Keratinocyte (primary cell): Measurements from ENCODE around the gene CIRBP. TPM values are rescaled to one million over a fixed set of nuclear protein-coding genes. Genes with fewer than 3 reads are reported as not detected.

ENCODE experiments used
- DNase-seq: peaks from one replicate; pipeline ENCODE4 v3.0.0-alpha.2; 2011; ENCODE audit warnings: low read depth, missing footprints, low spot score
- FAIRE-seq: peaks from 2 replicates; lab custom pipeline; 2011; peaks lifted over from hg19 to GRCh38; lab: Jason Lieb, UNC
- H2AFZ ChIP-seq: 2 replicates; pipeline ENCODE4 v1.6.0; 2012; ENCODE audit warnings: low read length, control low read depth, inconsistent platforms; ENCODE audit not compliant: control insufficient read depth
- H3K27ac ChIP-seq: 2 replicates; pipeline ENCODE4 v1.5.1; 2011; ENCODE audit warnings: low read length; ENCODE audit not compliant: control insufficient read depth, insufficient read depth
- H3K27me3 ChIP-seq: 3 replicates; pipeline ENCODE4 v1.6.0; 2011; ENCODE audit warnings: low read length; ENCODE audit not compliant: control insufficient read depth, insufficient read depth; ENCODE audit errors: extremely low read depth
- H3K36me3 ChIP-seq, 2 experiments: 2 replicates in 1 of 2; 3 replicates in 1 of 2; pipeline ENCODE4 v1.5.1; 2011; ENCODE audit warnings: low read length in 2 of 2, mild to moderate bottlenecking in 1 of 2; ENCODE audit not compliant: control insufficient read depth in 2 of 2, insufficient read depth in 2 of 2; ENCODE audit errors: extremely low read depth in 1 of 2
- H3K4me1 ChIP-seq: 3 replicates; pipeline ENCODE4 v1.5.1; 2011; ENCODE audit warnings: low read length; ENCODE audit not compliant: control insufficient read depth, insufficient read depth; ENCODE audit errors: extremely low read depth
- H3K4me2 ChIP-seq: 3 replicates; pipeline ENCODE4 v1.6.0; 2011; ENCODE audit warnings: low read depth, low read length; ENCODE audit not compliant: control insufficient read depth, insufficient read depth; ENCODE audit errors: extremely low read depth
- H3K4me3 ChIP-seq, 3 experiments: fragments of 200-600 bp in 1 of 3; sonication (generic) in 1 of 3; 2 replicates in 2 of 3; 3 replicates in 1 of 3; pipeline ENCODE4 v1.5.1; 2011 to 2016; ENCODE audit warnings: low read length in 3 of 3, mild to moderate bottlenecking in 3 of 3, control low read depth in 2 of 3, inconsistent platforms in 1 of 3, low read depth in 1 of 3, mixed read lengths in 1 of 3, mixed run types in 1 of 3, moderate library complexity in 1 of 3; ENCODE audit not compliant: control insufficient read depth in 2 of 3, insufficient read depth in 2 of 3; ENCODE audit errors: extremely low read depth in 1 of 3
- H3K79me2 ChIP-seq: 2 replicates; pipeline ENCODE4 v1.6.0; 2012; ENCODE audit warnings: low read length; ENCODE audit not compliant: control insufficient read depth, insufficient read depth
- H3K9ac ChIP-seq: 3 replicates; pipeline ENCODE4 v1.6.0; 2011; ENCODE audit warnings: low read length; ENCODE audit not compliant: control insufficient read depth, insufficient read depth; ENCODE audit errors: extremely low read depth
- H3K9me1 ChIP-seq: 3 replicates; pipeline ENCODE4 v1.6.0; 2011; ENCODE audit warnings: low read length; ENCODE audit not compliant: control insufficient read depth, insufficient read depth; ENCODE audit errors: extremely low read depth
- H3K9me3 ChIP-seq: 2 replicates; pipeline ENCODE4 v1.5.1; 2012; ENCODE audit warnings: low read depth, low read length; ENCODE audit not compliant: control insufficient read depth
- H4K20me1 ChIP-seq: 3 replicates; pipeline ENCODE4 v1.6.0; 2011; ENCODE audit warnings: low read length; ENCODE audit not compliant: control insufficient read depth, insufficient read depth; ENCODE audit errors: extremely low read depth
- EZH2 ChIP-seq: IDR thresholded peaks from one replicate; pipeline ENCODE4 v1.6.1; 2012; ENCODE audit warnings: inconsistent platforms, mild to moderate bottlenecking, low read length, moderate library complexity
- dilution Hi-C: fragments of 300-500 bp; cut with MboI; formaldehyde crosslinking; loops from one replicate; pipeline ENCODE4 v1.7.0; 2020; ENCODE audit warnings: low sequenced_read_pairs; ENCODE audit not compliant: extremely low pct_ligation_motif_present
- polyA plus RNA-seq, 5 experiments: library from polyadenylated mRNA; depleted of rRNA in 3 of 5; stranded (reverse) in 3 of 5; stranded (forward) in 1 of 5; unstranded in 1 of 5; fragments of >200 nt; gene quantifications; 1 replicate in 1 of 5; 2 replicates in 3 of 5; 3 replicates in 1 of 5; pipeline versions ENCODE4 v1.2.1 to v1.2.3, GENCODE V29; 2011 to 2012; ENCODE audit warnings: missing spikeins in 2 of 5, low read depth in 1 of 5, low replicate concordance in 1 of 5
- TF ChIP-seq, protein P1 (sequence below), 3 experiments: IDR thresholded peaks in 1 of 3; conservative IDR thresholded peaks in 1 of 3; optimal IDR thresholded peaks in 1 of 3; 2 replicates in 2 of 3; 3 replicates in 1 of 3; pipeline versions ENCODE3 to v1.5.1; 2011; ENCODE audit warnings: low read length in 3 of 3, mild to moderate bottlenecking in 3 of 3, moderate library complexity in 2 of 3, control low read depth in 1 of 3, inconsistent platforms in 1 of 3; ENCODE audit not compliant: insufficient read depth in 2 of 3; ENCODE audit errors: extremely low read depth in 1 of 3

Gene CIRBP
- polyA plus RNA-seq, 1 donor (not counting 4 experiments of a cell fraction or from before 2014, with no cell fraction given), result 113 TPM

GRCh38 chr19:1226227-1226518 lies 43.0 kb upstream of the CIRBP start:
- Histone ChIP-seq H3K79me2 (no peaks in the 10 kb centered on the region), H3K27me3 (no peaks in the 10 kb centered on the region), H3K36me3 (peaks cover 20 to 21% of the 10 kb centered on the region in 2 experiments), H2AFZ (no peak overlapping the region), H3K9me1 (no peaks in the 10 kb centered on the region), H3K4me3 (no peak overlapping the region), H3K4me2 (no peak overlapping the region), H4K20me1 (no peaks in the 10 kb centered on the region), H3K4me1 (no peaks in the 10 kb centered on the region), H3K27ac (no peak overlapping the region), H3K9me3 (no peaks in the 10 kb centered on the region), H3K9ac (no peak overlapping the region)
- TF ChIP-seq EZH2, result no peak
- TF ChIP-seq, protein P1, sequence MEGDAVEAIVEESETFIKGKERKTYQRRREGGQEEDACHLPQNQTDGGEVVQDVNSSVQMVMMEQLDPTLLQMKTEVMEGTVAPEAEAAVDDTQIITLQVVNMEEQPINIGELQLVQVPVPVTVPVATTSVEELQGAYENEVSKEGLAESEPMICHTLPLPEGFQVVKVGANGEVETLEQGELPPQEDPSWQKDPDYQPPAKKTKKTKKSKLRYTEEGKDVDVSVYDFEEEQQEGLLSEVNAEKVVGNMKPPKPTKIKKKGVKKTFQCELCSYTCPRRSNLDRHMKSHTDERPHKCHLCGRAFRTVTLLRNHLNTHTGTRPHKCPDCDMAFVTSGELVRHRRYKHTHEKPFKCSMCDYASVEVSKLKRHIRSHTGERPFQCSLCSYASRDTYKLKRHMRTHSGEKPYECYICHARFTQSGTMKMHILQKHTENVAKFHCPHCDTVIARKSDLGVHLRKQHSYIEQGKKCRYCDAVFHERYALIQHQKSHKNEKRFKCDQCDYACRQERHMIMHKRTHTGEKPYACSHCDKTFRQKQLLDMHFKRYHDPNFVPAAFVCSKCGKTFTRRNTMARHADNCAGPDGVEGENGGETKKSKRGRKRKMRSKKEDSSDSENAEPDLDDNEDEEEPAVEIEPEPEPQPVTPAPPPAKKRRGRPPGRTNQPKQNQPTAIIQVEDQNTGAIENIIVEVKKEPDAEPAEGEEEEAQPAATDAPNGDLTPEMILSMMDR (optimal IDR thresholded peaks at IDR 0.05 in 1 of 3, IDR thresholded peaks at IDR 0.05 in 1 of 3, conservative IDR thresholded peaks at IDR 0.05 in 1 of 3; ENCODE audit: extremely low read depth in 1 of 3, insufficient read depth in 2 of 3, low read length in 3 of 3), result no peak
- DNase-seq (no peak), FAIRE-seq (no peak)
- dilution Hi-C loops, result no loop called here

DNA sequence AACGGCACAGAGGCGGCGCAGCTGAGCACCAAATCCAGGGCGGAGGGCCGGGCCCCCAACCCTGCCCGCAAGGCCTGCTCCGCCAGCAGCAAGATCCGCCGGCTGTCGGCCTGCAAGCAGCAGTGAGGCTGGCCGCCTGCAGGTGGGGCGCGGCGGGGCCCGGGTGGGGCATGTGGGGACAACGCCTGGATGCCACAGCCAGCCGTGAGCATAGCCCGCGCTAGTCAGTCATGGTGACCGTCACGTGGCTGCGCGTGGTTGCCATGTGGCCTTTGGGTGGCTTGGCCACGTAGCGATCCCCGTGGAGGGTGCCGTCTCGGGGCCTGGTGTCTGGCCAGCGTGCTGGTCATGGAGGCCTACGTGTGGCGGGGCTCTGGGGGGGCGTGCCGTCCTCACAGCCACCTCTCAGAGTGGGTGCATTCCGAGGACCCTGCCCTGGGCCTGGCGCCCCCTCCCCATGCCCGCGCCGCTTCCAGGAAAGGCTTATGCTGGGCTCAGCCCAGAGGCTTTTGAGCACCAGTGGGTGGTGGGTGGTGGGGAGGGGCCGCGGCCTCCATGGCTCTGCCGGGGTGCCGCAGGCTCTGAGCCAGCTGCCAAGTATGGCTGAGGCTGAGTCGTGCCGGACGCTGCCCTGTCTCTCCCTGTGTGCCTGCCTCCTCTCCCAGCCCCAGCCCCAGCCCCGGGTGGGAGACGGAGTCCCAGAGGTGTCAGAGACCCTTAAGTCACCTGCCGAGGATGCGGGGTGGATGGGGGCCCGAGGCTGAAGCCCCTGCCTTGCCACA lies 42.4 kb upstream of the CIRBP start:
- Histone ChIP-seq H3K9me3 (no peaks in the 10 kb centered on the region), H3K4me2 (no peak overlapping the region), H3K27ac (no peak overlapping the region), H4K20me1 (no peaks in the 10 kb centered on the region), H3K9ac (no peak overlapping the region), H3K9me1 (no peaks in the 10 kb centered on the region), H3K79me2 (no peaks in the 10 kb centered on the region), H3K4me1 (no peaks in the 10 kb centered on the region), H2AFZ (no peak overlapping the region), H3K4me3 (no peak overlapping the region), H3K27me3 (no peaks in the 10 kb centered on the region), H3K36me3 (peaks cover 19 to 20% of the 10 kb centered on the region in 2 experiments)
- dilution Hi-C loops, result no loop called here
- FAIRE-seq (no peak), DNase-seq (no peak)
- TF ChIP-seq EZH2, result no peak
- TF ChIP-seq, protein P1 (optimal IDR thresholded peaks at IDR 0.05 in 1 of 3, IDR thresholded peaks at IDR 0.05 in 1 of 3, conservative IDR thresholded peaks at IDR 0.05 in 1 of 3; ENCODE audit: extremely low read depth in 1 of 3, insufficient read depth in 2 of 3, low read length in 3 of 3), result no peak
